Measurements from ENCODE around the gene SAXO2.
A peak's percentile ranks its signal among the peaks of the same experiment; 100 is the strongest.
"Not testable (repeated sequence)": the region's sequence is repeated elsewhere in the genome, so short reads cannot be mapped to it uniquely, and the experiment has no call there.

The SAXO2 gene

GRCh38 chr15:82262422-82263026, at the start of gene SAXO2, which contains the start of gene EFL1:
Gene SAXO2 (plus strand): TSS chr15:82262818. CDS start chr15:82262880, 62 bp downstream.
Gene EFL1 (minus strand): TSS chr15:82262734. CDS start chr15:82261778, 956 bp downstream.
- peak; percentile 71 to 84 for DNase-seq (ENCODE audit: low read depth in 2 of 2)

- DNase-seq (ENCODE audit: low read depth in 2 of 2), result not testable (repeated sequence)
Measured at GRCh38 chr15:82216092-82216491, 46.5 kb upstream of the SAXO2 start.

- DNase-seq (ENCODE audit: low read depth in 2 of 2), result not testable (repeated sequence)
Measured at GRCh38 chr15:82221535-82221934, 41.1 kb upstream of the SAXO2 start.

GRCh38 chr15:82228750-82229149, 33.9 kb upstream of the SAXO2 start:
- no peak for DNase-seq (ENCODE audit: low read depth in 2 of 2)

GRCh38 chr15:82231233-82231632, 31.4 kb upstream of the SAXO2 start:
- no peak for DNase-seq (ENCODE audit: low read depth in 2 of 2)

- DNase-seq (ENCODE audit: low read depth in 2 of 2), result no peak
Measured at GRCh38 chr15:82231842-82232241, 30.8 kb upstream of the SAXO2 start.

- not testable (repeated sequence) for DNase-seq (ENCODE audit: low read depth in 2 of 2)
Measured at GRCh38 chr15:82237944-82238534, 24.6 kb upstream of the SAXO2 start.

GRCh38 chr15:82239685-82240391, 22.8 kb upstream of the SAXO2 start:
- no peak for DNase-seq (ENCODE audit: low read depth in 2 of 2)

GRCh38 chr15:82241836-82242499, 20.6 kb upstream of the SAXO2 start:
- not testable (repeated sequence) for DNase-seq (ENCODE audit: low read depth in 2 of 2)

GRCh38 chr15:82243644-82244043, 19.0 kb upstream of the SAXO2 start:
- DNase-seq (ENCODE audit: low read depth in 2 of 2), result not testable (repeated sequence)

- DNase-seq (ENCODE audit: low read depth in 2 of 2), result not testable (repeated sequence)
Measured at GRCh38 chr15:82245956-82246355, 16.7 kb upstream of the SAXO2 start.

- not testable (repeated sequence) for DNase-seq (ENCODE audit: low read depth in 2 of 2)
Measured at GRCh38 chr15:82248261-82248660, 14.4 kb upstream of the SAXO2 start.

GRCh38 chr15:82261566-82262421, 824 bp upstream of the SAXO2 start:
- DNase-seq (ENCODE audit: low read depth in 2 of 2), result not testable (repeated sequence)

- DNase-seq (ENCODE audit: low read depth in 2 of 2), result no peak
Measured at GRCh38 chr15:82263350-82263749, 732 bp downstream of the SAXO2 start.

- DNase-seq (ENCODE audit: low read depth in 2 of 2), result not testable (repeated sequence)
Measured at GRCh38 chr15:82267137-82267536, 4.5 kb downstream of the SAXO2 start.

GRCh38 chr15:82268454-82268853, 5.8 kb downstream of the SAXO2 start:
- not testable (repeated sequence) for DNase-seq (ENCODE audit: low read depth in 2 of 2)

GRCh38 chr15:82272154-82272553, 9.5 kb downstream of the SAXO2 start:
- DNase-seq (ENCODE audit: low read depth in 2 of 2), result no peak

- no peak for DNase-seq (ENCODE audit: low read depth in 2 of 2)
Measured at GRCh38 chr15:82275410-82275809, 12.8 kb downstream of the SAXO2 start.

- DNase-seq (ENCODE audit: low read depth in 2 of 2), result not testable (repeated sequence)
Measured at GRCh38 chr15:82281276-82281675, 18.7 kb downstream of the SAXO2 start.

GRCh38 chr15:82282386-82282785, 19.8 kb downstream of the SAXO2 start:
- not testable (repeated sequence) for DNase-seq (ENCODE audit: low read depth in 2 of 2)

GRCh38 chr15:82284381-82284780, 21.8 kb downstream of the SAXO2 start:
- DNase-seq (ENCODE audit: low read depth in 2 of 2), result not testable (repeated sequence)
